HG03196 (cell line): ENCODE results near the gene KCNQ2.

Source experiments
- ATAC-seq: cut with Tn5 transposase; IDR thresholded peaks from one replicate; pipeline ENCODE4 v1.9.1; 2021; ENCODE audit not compliant: unreplicated experiment

The KCNQ2 gene

DNA sequence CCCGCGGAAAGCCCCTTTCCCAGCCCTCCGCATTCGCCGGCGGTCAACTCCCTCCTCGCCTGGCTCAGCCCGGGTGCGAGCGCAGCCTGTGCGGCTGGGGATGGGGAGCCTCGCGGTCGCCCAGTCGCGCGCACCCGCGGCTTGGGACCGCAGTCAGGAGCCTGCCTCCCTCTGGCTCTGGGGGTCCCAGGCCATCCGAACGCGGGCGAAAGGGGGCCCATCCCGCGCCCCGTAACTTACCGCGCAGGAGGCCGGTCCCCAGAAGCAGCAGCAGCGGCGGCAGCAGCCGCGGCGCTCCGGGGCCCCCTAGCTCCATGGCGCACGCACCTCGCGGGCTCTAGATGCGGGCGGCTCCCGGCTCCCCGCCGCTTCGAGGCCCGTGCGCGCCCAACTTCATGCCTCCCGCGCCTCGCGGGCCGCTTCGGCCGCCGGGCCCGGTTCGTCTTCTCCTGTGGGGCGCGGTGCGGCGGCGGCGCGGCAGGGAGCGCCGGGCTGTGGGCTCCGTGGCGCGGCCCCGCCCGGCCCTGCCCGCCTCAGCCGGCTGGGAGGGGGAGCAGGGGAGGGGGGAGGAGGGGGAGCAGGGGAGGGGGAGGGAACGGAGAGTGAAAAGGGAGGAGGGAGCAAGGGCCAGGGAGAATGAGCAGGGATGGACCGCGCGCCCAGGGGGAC, 111.5 kb downstream of the KCNQ2 start, which contains the start of gene CHRNA4:
Gene CHRNA4, minus strand, starts transcription at position 500 of the 669 bp plus-strand sequence. Its CDS starts 184 bp downstream, at position 316.
- no peak for ATAC-seq

DNA sequence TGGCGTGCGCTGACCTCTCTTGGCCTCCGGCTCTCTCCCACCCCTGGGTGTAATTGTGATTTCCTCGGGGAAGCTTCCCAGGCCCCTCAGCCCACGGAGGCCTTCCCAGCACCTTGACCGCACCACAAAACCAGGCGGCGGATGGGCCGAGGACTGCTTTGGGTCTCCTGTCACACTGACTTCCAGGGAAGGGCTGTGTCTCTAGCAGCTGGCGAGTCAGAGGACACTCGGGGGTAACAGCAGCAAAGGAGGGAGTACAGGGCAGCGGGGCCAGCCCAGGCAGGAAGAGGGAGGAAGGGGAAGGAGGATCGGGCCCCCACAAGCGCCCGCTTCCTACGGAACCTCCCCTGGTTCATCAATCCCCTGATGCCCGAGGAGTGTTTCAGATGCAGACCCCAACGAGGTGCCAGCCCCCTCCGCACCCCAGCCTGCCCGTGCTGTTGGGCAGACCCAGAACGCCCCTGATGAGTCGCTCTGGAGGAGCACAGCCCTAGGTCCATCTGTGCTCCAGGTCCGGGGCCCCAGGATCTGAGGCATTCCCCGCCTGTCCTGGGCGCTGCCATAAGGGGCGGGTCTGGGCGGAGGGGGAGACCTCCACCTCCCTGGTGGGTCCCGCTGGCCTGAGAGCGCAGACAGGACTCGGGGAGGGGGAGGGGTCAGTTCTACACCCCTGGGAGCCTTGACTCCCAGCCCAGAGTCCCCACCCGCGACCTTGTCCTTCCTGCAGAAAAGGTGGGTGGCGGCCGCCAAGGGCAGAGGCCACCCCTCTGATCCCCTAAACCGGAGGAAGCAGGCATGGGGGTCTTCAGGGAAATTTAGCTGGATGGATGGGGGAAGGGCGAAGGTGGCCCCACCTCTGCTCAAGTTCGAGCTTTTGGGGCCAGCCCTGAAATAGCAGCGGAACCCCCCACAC, 112.3 kb downstream of the KCNQ2 start:
- ATAC-seq = no peak

DNA sequence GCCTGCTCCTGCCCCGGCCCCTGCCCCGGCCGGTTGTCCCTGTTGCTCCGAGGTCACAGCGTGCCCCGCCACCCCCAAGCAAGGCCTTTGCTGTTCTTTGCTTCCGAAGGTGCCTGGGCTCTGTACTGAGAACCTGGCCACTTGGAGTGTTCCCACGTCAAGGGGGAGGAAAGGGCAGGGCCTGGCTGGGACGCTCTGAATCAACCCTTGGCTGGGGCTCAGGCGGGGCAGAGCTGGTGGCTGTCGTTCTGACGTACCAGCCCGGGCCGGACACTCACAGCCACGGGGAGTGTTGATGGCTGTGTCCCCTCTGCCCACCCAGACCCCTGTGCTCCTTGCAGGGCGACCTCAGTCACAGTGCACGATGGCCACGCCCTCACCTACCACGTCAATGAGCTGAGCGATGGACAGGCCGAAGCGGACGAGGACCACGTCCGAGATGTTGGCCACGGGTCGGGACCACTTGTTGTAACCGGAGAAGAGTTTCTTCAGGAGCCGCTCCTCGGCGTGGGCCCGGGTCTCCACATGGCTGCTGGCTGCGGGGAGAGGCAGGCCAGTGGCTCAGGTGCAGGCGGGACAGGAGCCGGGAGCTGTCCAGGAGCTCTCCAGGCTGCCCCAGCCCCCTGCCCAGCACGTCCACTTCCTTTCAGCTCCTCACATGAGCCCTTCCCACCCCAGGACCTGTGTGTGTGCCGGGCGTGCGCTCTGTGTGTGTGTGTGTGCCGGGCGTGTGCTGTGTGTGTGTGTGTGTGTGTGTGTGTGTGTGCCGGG, 113.1 kb downstream of the KCNQ2 start:
- ATAC-seq = no peak

DNA sequence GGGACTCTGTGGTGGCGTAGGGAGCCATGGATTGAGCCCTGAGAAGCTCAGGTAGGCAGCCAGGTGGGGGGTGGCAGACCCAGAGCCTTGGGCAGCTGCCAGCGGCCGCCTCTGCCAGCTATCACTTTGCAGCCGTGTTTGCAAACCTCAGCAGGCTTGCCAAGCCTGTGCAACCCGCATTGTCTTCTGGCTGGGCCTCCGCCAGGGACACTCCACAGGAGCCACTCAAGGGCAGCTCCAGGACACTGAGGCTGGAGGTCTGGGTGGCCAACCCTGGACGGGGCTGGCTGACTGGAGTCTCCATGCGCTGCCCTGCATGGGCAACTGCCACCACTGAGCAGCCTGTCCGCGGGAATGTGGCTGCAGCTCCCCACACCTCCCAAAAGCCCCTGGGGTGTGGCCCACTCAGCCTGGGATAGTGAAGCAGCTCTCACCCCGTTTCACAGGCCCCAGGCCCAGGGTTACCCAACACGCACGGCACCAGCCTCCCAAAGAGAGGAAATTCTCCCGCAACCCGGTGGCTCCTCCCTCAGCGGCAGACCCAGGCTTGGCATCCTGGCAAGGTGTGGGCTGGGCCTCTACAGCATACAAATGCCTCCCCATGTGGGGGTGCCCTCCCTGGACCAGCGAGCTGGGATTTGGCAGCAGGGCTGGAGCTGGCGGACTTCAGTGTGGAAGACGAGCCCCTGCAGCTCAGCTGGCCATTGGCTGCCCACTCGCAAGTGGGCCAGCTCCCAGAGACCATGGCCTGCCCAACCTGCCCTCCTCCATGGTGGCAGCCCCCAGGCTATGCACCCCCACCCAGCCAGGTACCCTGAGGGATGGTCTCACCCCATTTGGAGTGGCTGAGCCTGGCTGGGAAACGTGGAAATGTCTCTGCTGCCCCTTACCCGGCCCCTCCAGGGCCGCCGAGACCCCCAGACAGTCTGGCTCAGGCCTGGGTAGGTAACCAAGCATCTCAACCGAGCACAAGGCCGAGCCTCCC, 114.2 kb downstream of the KCNQ2 start:
- no peak for ATAC-seq

GRCh38 chr20:63356931-63357879, 115.2 kb downstream of the KCNQ2 start:
- no peak for ATAC-seq

GRCh38 chr20:63356511-63356910, 115.9 kb downstream of the KCNQ2 start:
- ATAC-seq = no peak

DNA sequence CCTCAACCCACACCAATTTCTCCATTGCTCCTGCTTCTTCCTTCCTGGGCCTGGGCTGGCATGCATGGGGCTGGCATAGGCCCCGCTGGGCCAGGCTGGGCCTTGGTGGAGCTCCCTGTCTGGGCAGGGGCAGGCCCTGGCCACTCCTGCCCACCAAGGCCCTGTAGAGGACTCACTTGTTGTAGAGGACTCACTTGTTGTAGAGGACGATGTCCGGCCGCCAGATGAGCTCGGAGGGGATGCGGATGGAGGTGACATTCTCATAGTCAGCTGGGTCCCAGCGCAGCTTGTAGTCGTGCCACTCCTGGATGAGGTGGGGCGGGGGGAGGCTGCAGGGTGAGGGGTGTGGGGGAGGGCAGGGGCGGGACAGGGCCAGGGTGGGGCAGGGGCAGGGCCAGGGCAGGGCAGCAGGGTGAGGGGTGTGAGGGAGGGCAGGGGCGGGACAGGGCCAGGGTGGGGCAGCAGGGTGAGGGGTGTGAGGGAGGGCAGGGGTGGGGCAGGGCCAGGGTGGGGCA, 116.6 kb downstream of the KCNQ2 start:
- ATAC-seq = no peak

DNA sequence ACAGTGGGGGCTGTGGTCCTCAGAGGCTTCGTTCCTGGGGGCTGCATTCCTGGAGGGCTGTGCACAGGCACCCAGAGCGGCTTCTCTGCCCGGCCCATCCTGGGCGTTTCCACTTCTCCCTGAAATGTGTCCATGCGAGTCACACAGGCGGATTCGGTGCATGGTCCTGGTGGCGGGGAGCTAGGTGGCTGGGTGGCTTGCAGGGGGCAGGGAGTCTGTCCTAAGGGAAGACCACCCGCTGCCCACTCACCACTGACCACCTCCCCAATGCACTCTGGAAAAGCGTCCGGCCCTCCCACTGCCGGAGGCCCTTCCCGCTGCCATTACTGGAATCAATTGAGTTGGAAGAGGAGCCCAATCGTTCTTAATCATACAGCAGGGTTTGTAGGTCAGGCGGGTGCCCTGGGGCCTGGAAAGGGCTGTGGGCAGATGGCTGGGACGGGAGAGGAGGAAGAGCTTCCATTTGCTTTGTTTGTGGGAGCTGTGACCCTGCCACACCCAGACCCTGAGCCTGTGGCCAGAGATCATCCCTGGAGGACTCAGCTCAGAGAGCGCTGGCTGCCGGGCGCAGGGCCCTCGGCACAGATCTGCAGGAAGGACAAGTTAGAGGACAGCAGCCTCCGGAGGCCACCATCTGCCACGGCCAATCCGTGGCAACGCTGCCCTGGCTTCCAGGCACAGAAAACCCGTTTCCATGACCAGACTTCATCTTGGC, 117.7 kb downstream of the KCNQ2 start:
- no peak for ATAC-seq

- no peak for ATAC-seq
Measured at GRCh38 chr20:63352811-63353221, 119.6 kb downstream of the KCNQ2 start.

DNA sequence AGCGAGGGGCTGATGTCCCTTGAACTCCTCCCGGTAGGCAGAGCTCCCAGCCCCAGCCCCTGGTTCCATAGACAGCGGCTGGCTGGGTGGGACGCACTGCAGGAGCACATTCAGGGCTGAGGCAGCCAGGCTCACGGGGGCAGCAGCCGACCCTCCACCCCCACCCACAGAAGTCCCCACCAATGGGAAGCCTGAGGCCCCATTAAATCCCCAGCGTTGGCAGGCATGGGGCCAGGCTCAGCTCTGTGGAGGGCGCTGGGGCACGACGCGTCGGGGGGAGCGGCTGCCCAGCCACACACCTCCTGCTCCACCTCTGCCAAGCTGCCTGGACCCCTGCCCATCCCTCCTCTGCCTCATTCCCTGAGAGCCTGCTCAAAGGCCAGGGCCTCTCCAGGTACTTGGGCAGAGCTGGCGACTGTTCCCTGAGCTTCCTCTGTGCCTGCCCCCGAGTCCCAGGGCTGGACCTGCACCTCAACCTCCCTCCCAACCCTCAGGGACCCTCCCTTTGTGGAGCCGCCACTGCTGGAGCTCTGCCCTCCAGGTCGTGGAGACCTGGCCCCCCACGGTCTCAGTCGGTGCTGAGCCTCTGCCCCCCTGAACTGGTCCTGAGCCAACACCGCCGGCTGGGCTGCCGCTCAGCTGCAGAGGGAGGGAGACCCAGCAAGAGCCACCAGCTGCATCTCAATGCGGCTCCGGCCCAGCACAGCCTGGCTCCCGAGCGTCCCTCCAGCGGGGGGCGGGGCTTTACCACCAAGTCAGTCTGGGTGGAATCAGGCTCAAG, 120.5 kb downstream of the KCNQ2 start:
- ATAC-seq = no peak

DNA sequence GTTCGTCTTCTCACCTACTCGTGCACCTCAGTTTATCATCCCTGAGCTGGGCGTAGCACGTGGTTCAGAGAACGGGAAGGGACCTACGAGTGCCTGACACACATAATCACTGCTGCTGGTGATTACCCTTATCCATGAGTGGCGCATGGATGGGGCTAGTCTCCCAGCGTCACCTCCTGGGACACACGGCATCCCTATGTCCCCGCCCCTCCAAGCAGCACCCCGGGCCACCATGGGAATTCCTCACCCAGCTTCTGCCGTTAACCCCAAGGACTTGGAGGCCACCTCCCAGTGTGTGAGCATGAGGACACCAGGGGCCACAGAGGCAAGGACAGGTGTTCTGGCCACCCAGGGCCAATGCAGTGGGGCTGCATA, 121.1 kb downstream of the KCNQ2 start:
- ATAC-seq = no peak

GRCh38 chr20:63350597-63351325, 121.7 kb downstream of the KCNQ2 start:
- ATAC-seq = no peak
